Pancreas (tissue), 10 donors: ENCODE data around the gene DHX9. TPM values are rescaled to one million over a fixed set of nuclear protein-coding genes. Genes with fewer than 3 reads are reported as not detected.

Source experiments
- ATAC-seq, 4 donors: fragments of 200-7000 bp; cut with Tn5 transposase; one replicate each; pipeline versions ENCODE4 v1.8.0 to v1.9.1; 2020; ENCODE audit warnings: mild to moderate bottlenecking in 4 of 4, moderate library complexity in 4 of 4
- DNase-seq, 6 donors: peaks; one replicate each; pipeline ENCODE4 v3.0.0-alpha.2; 2020
- FAIRE-seq: peaks from 2 replicates; lab custom pipeline; 2012; peaks lifted over from hg19 to GRCh38; lab: Jason Lieb, UNC
- H3K27ac ChIP-seq, 4 donors: fragments of 200-600 bp; sonication (generic); 1 replicate in 3 of 4; 2 replicates in 1 of 4; pipeline versions ENCODE4 v1.5.0 to v1.8.0; 2020
- H3K27me3 ChIP-seq, 4 donors: fragments of 200-600 bp; one replicate each; pipeline ENCODE4 v1.8.0; 2021
- H3K36me3 ChIP-seq, 3 donors: fragments of 200-600 bp; sonication (generic) in 1 of 3; one replicate each; pipeline versions ENCODE4 v1.5.0 to v1.8.0; 2020 to 2021
- H3K4me1 ChIP-seq, 3 donors: fragments of 200-600 bp; one replicate each; pipeline ENCODE4 v1.8.0; 2021
- H3K4me3 ChIP-seq, 4 donors: fragments of 200-600 bp; sonication (generic) in 2 of 4; one replicate each; pipeline versions ENCODE4 v1.5.0 to v1.8.0; 2020 to 2021
- H3K9me3 ChIP-seq, 4 donors: fragments of 200-600 bp; one replicate each; pipeline ENCODE4 v1.8.0; 2021
- WGBS, 2 donors: extraction: QIAGEN DNeasy Blood & Tissue Kit; methylation state at CpG; one replicate each; pipeline ENCODE4 v1.1.7; 2013; 5-methylcytosine and 5-hydroxymethylcytosine counted together
- intact Hi-C, 3 donors: fragments of 100-400 bp; cut with DNase I; formaldehyde crosslinking; loops; one replicate each; pipeline versions ENCODE4 v1.11.1 to v1.14.2; 2022
- polyA plus RNA-seq, 2 donors: library from polyadenylated mRNA; stranded (reverse); fragments of 200-250 nt; gene quantifications; one replicate each; pipeline ENCODE4 v1.2.3, GENCODE V29; 2013
- total RNA-seq, 6 donors: library from RNA; stranded (reverse); fragmentation: NEBNext Ultra II Directional in 4 of 6; extraction: Animal tissue kit (Norgen Biotek cat#: 25700) in 4 of 6; gene quantifications; one replicate each; pipeline versions ENCODE4 v1.2.1 to v1.2.4, GENCODE V29; 2021 to 2023
- TF ChIP-seq, protein P1 (sequence below), 4 donors: fragments of 200-600 bp; sonication (generic) in 3 of 4; IDR thresholded peaks; one replicate each; pipeline versions ENCODE4 v1.5.0 to v1.8.0; 2021; ENCODE audit warnings: antibody characterized with exemption in 4 of 4
- donor health status: healthy with polysubstance abuse.
- donor health status: DM: no; HTN: no; CAD: no; lungs with moderate emphysema.
- donor health status: DM: no; HTN: no; CAD: no.
- donor health status: control.
- donor health status: control.
- donor health status: Bipolar disorder and iron deficiency.
- donor health status: DM: yes; HTN: yes; CAD: no.
- donor health status: DM: no; HTN: no; CAD: no.
- donor health status: DM: no; HTN: no; CAD: no.
- donor health status: DM: yes; HTN: yes; CAD: no.

DHX9 gene
- total and polyA plus RNA-seq, 8 donors, result 28.5 to 71.7 (median 58.9) TPM

DNA sequence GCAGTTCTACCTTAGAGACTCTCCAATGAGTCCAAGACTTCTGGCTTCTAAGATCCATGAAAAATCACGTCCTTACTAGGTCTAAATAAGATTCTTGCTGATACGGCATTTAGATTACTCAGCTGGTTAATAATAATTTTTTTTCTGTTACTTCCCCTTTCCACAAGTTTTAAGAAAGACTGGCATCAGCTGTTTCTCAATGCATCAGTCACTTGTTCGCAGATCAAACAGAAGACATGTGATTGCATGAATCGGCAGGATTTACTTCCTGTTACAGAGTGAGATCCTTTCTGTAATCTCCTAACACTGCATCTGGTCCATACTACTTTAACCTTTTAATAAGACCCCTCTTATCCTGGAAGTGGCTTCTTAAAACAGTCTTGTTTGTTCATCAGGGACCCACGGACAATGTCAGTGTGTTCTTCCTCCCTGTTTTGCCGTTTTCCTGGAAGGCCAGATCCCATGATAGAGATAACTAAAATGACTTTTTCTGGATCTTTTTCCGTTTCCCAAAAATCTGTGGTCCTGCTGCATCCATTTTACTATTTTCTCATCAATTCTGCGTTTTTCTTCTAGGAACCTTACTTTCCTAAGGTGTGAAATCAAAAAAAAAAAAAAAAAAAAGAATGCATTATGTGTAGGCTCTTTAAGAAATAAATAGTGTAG is 43.5 kb upstream of the DHX9 start:
- H3K4me1 ChIP-seq, result peaks cover 0 to 5% (median 0%) of the 10 kb centered on the region in 3 donors
- intact Hi-C loops, result loop anchor here in 1 of 3 donors (10.0 kb wide), 1 partner anchor 201 kb away; no protein-coding TSS in a partner anchor
- 69 to 72% methylated on average over 8 of the region's 8 CpGs for WGBS, 2 donors
- H3K27ac ChIP-seq, result peak overlapping the region in 1 of 4 donors; percentile 27
- DNase-seq (no peak), ATAC-seq (peak in 3 of 4 donors; percentile 58 to 81 (median 81)), FAIRE-seq (no peak)
- H3K27me3 ChIP-seq, result no peaks in the 10 kb centered on the region
- TF ChIP-seq, protein P1, sequence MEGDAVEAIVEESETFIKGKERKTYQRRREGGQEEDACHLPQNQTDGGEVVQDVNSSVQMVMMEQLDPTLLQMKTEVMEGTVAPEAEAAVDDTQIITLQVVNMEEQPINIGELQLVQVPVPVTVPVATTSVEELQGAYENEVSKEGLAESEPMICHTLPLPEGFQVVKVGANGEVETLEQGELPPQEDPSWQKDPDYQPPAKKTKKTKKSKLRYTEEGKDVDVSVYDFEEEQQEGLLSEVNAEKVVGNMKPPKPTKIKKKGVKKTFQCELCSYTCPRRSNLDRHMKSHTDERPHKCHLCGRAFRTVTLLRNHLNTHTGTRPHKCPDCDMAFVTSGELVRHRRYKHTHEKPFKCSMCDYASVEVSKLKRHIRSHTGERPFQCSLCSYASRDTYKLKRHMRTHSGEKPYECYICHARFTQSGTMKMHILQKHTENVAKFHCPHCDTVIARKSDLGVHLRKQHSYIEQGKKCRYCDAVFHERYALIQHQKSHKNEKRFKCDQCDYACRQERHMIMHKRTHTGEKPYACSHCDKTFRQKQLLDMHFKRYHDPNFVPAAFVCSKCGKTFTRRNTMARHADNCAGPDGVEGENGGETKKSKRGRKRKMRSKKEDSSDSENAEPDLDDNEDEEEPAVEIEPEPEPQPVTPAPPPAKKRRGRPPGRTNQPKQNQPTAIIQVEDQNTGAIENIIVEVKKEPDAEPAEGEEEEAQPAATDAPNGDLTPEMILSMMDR (IDR thresholded peaks at IDR 0.05), result no peak
- no peaks in the 10 kb centered on the region for H3K9me3 ChIP-seq
- no peaks in the 10 kb centered on the region for H3K36me3 ChIP-seq
- H3K4me3 ChIP-seq, result no peak overlapping the region

DNA sequence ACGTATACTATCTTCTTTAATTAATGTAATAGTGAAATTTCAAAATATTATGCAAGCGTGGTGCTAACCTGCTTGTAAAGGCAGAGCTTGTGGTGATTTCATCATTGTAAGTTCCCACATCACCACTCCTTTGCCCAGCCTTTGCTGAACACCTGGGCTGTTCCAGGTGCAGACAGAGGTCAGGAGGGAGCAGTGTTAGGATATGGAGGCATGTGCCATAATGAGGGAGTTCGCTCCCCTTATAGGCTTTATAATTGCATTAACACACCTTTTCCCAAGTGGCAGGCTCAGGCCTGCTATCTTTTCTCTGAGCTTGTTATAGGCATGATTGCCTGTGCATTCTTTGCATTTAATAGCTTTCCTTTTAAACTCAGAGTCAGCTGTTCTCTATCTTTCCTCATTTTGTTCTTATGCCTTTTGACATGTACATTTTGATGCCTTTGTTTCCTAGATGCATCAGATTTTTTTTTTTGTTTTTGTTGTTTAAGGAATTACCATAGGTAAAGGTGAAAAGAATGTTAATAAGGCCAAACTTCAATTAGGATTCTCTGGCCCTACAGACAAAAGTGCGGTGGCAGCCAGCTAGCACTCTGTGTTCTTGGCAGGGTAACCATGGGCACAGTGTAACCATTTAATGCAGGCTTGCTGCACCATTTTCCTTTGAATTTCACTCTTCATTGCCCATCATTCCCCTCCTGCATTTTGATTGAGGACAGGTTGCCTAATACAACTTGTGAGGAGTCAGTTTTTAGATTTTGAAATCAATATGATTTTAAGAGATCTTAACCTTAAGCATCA is 36.9 kb upstream of the DHX9 start:
- 77 to 90% methylated on average over 4 of the region's 4 CpGs for WGBS, 2 donors
- H3K27ac ChIP-seq, result no peak overlapping the region
- FAIRE-seq (no peak), DNase-seq (no peak), ATAC-seq (no peak)
- no peak overlapping the region for H3K4me3 ChIP-seq
- no peaks in the 10 kb centered on the region for H3K36me3 ChIP-seq
- intact Hi-C loops, result no loop called here
- H3K4me1 ChIP-seq, result no peaks in the 10 kb centered on the region
- H3K27me3 ChIP-seq, result no peaks in the 10 kb centered on the region
- H3K9me3 ChIP-seq, result no peaks in the 10 kb centered on the region
- TF ChIP-seq, protein P1 (IDR thresholded peaks at IDR 0.05), result no peak

DNA sequence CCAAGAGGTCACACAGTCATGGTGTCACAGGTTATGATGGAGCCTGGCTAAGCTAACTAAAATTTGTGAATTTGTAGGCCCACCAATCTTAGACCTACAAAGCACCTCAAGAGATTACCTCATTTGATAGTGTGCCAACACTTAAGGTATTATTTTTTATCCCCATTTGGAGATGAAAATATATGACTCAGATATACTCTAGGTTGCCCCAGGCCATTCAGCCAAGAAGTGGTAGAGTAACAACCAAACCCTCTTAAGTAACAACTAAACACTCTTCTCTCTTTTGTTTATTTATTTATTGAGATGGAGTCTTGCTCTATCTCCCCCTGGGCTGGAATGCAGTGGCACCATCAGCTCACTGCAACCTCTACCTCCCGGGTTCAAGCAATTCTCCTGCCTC is 35.3 kb upstream of the DHX9 start:
- Histone ChIP-seq H3K9me3 (no peaks in the 10 kb centered on the region), H3K36me3 (no peaks in the 10 kb centered on the region), H3K27ac (no peak overlapping the region), H3K4me3 (no peak overlapping the region), H3K27me3 (no peaks in the 10 kb centered on the region), H3K4me1 (no peaks in the 10 kb centered on the region)
- DNase-seq (no peak), ATAC-seq (no peak), FAIRE-seq (no peak)
- TF ChIP-seq, protein P1 (IDR thresholded peaks at IDR 0.05), result no peak
- intact Hi-C loops, result no loop called here
- 80 to 100% methylated on average over 1 of the region's 1 CpG for WGBS, 2 donors

DNA sequence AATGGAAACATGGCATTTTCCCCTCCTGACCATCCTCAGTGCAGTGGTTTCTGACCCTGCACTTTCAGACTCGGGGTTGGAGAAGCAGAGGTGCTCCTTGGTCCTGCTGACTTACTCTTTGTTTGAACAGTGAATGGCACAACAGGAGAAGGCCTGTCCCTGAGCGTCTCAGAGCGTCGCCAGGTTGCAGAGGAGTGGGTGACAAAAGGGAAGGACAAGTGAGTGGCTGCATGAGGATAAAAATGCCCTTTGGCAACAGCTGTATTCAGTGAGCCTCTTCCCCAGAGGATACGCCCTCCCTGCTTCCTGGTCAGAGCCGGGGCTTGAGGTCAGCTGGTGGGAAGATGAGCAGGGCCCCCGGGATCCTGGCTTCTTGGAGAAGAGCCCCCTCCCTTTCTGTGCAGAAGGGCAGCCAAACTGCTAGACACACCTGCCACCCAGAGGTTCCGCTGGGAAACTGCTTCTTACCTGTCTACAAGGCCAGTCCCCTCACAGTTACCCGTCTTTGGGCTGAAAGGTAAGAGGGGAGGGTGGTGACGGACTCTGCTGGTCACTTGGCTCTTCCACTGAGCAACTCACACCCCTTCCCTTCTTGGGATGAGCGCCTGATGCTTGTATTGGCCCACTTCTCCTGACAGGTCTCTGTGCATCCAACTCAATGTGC is 33.0 kb upstream of the DHX9 start:
- H3K9me3 ChIP-seq, result no peaks in the 10 kb centered on the region
- no peak for FAIRE-seq
- intact Hi-C loops, result no loop called here
- H3K4me3 ChIP-seq, result no peak overlapping the region
- TF ChIP-seq, protein P1 (IDR thresholded peaks at IDR 0.05), result no peak
- H3K27ac ChIP-seq, result no peak overlapping the region
- H3K36me3 ChIP-seq, result no peaks in the 10 kb centered on the region
- no peaks in the 10 kb centered on the region for H3K4me1 ChIP-seq
- no peaks in the 10 kb centered on the region for H3K27me3 ChIP-seq
- no peak for DNase-seq
- peak in 2 of 4 donors; percentile 63 to 75 for ATAC-seq
- 75 to 79% methylated on average over 11 of the region's 11 CpGs for WGBS, 2 donors
